DMS79 treated with DMSO at 0.1 percent for 48 hours (cell line): ENCODE results near the gene RHEBL1.
A peak's percentile ranks its signal among the peaks of the same experiment; 100 is the strongest.

Experiments
- DNase-seq: peaks from one replicate; lab custom pipeline; 2025; lab: John Stamatoyannopoulos, UW

RHEBL1 gene

DNA sequence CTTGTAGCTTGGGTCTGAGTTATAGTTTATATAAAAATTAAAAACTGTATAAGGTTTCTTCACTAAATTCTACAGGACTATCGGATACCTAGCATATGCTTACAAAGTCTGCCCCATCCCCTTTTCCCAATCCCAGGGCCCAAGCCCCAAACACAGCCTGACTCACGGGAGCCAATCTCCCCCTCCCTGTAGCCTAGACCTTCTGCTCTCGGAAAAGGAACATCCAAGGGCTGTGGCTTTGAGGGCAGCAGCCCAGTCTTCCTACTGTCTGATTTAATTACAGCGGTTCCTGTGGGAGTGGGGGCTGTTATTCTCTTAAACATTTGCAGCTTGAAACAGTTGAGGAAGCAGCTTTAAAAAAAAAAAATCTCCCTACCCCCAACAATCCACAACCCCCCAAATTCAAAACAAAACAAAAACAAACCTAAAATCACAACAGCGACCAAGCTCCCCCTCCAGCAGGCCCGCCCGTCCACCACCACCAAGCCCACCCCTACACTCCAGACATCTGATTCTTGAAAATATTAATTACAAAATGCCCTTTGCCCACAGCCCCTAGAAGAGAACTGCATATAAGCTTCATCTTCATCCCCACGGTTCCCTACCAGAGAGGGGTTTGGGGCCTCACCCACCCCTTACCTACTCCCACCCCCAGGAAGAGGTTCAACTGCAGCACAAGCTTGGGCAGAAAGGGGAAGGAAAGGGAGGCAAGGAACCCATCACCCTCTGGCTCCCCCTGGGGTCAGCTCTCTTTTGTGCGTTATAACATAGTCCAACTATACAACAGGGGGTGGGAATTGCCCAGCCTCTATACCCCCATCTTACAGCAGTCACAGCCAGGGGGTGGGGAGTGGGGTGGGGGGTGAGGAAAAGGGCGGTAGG lies 50.1 kb downstream of the RHEBL1 start:
- DNase-seq = peak; percentile 7

DNA sequence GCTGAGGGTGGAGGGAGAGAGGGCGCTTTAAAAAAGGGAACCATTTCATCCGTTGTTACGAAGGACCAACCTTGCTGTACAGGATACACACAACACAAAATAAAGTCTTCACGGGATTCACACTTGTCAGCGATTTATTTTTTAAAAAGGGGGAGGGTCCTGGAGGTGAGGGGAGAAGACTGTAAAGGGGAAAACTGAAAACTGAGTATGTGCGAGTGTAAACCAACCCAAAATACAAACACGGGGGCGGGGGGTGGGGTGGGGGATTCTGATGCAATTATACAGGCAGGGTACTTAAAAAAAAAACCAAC lies 50.7 kb downstream of the RHEBL1 start:
- DNase-seq = no peak

DNA sequence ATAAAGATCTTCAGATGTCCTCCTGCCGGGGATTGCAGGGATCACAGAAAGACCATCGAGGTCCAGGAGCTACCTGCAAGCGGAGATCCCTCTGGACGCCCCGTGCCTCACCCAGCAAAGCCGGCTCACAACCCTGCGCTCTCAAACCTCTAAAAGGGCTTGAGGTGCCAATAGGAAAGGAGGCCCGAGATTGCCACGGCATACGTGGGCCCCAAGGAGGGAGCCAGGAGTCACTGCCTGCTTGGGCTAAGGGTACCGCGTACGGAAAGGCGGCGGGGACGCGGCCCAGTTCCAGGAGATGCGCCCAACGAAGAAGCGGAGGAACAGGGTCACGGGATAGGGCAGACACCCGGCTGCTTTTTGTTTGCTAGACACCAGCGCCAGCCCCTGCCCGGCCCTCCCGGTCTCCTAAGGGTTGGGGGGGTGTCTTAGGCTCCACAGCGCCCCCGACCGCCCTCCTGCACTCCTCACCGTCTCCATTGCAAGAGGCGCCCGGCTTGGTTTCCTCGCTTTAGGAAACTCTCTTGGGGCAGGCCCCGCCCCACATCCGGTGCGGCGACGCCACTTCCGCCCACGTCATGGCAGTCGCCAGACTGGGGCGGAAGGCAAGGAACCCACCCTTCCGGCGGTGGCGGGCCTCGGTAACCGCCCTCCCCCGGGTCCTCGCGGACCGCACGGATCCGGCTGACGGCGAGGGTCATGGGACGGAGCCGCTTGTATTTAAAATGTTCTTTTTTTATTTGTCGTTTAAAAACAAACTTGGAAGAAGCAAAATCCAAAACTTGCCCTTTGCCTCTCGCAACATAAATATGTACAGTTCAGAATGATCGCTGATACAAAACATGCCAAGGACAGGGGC lies 51.3 kb downstream of the RHEBL1 start, which contains the start of gene PRKAG1:
Gene PRKAG1, minus strand, starts transcription at position 516 of the 859 bp plus-strand sequence. Its CDS starts 36 bp downstream, at position 480.
- peak; percentile 91 for DNase-seq

DNA sequence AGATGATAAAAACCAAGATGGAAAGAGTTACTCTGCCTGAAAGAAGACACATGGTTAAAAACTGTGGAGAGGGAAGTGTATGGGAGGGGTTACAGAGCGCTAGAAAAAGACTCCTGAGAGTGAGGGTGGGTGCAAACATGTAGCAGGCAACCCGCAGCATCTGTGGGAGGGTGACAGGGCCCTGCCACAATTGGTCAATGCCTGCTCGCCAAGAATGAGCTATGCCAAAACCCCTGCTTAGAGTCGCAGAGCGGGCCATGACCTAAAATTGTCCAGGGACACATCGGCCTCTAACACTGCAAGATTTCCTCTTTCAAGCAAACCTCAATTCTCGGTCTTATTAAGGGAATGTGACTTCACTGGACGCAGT lies 51.9 kb downstream of the RHEBL1 start:
- no peak for DNase-seq

DNA sequence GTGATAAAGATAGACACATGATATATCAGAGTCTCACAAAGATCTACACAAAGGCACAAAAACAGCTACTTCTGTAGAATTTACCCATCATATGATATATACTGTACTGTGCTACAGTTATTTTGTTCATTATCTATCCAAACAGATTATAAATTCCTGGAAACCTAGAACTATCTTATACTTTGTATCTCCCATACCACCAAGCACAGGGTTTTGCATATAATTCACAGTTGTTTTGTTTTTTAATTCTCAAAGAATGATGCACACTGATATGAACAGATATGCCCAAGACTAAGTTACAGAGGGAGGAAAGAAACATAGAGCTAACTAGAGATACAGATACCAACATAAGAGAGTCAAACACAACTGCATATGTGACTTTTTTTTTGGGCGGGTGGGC lies 54.6 kb downstream of the RHEBL1 start:
- no peak for DNase-seq
